K562 (cell line): ENCODE data around the gene ZNF81. TPM values are rescaled to one million over a fixed set of nuclear protein-coding genes. Genes with fewer than 3 reads are reported as not detected.

Experiments used
- CGGBP1 ChIP-seq: fragments of 250-450 bp; sonication (Bioruptor Pico); IDR thresholded peaks from 2 replicates; pipeline ENCODE4 v1.9.0; 2021; ENCODE audit warnings: mild to moderate bottlenecking
- CHD1 ChIP-seq: fragments of 200-600 bp; sonication (generic); IDR thresholded peaks from one replicate; pipeline ENCODE4 v1.6.1; 2012; ENCODE audit warnings: mild to moderate bottlenecking, moderate library complexity, low read length, inconsistent platforms
- ELF2 ChIP-seq: fragments of 250-450 bp; sonication (Bioruptor Pico); IDR thresholded peaks from 2 replicates; pipeline ENCODE4 v1.5.0; 2021; ENCODE audit warnings: mild to moderate bottlenecking
- GTF2E2 ChIP-seq: fragments of 200-800 bp; sonication (Bioruptor generic); IDR thresholded peaks from 2 replicates; pipeline ENCODE4 v1.6.1; 2016; ENCODE audit warnings: missing genetic modification characterization, missing compliant biosample characterization
- KDM2B ChIP-seq: fragments of 250-450 bp; sonication (Bioruptor Pico); IDR thresholded peaks from 2 replicates; pipeline ENCODE4 v1.8.0; 2021; ENCODE audit warnings: mild to moderate bottlenecking, moderate library complexity
- NFATC3 ChIP-seq: fragments of 450-650 bp; IDR thresholded peaks from 2 replicates; pipeline ENCODE4 v1.6.1; 2017; ENCODE audit warnings: mild to moderate bottlenecking
- PTRF ChIP-seq: fragments of 450-650 bp; IDR thresholded peaks from 2 replicates; pipeline ENCODE4 v1.6.1; 2016; ENCODE audit warnings: mild to moderate bottlenecking, missing genetic modification characterization, missing compliant biosample characterization
- RBM17 ChIP-seq: fragments of 200-400 bp; formaldehyde crosslinking; IDR thresholded peaks from 2 replicates; pipeline ENCODE4 v1.6.1; 2017; ENCODE audit warnings: low read depth, mild to moderate bottlenecking, low read length, borderline replicate concordance
- SREBF1 ChIP-seq: fragments of 150-350 bp; IDR thresholded peaks from 2 replicates; pipeline ENCODE4 v1.6.1; 2014; ENCODE audit warnings: antibody characterized with exemption, low read depth, low read length, borderline replicate concordance
- USF1 ChIP-seq: sonication (generic); formaldehyde crosslinking; IDR thresholded peaks from 2 replicates; pipeline ENCODE4 v1.9.0; 2022; ENCODE audit warnings: mild to moderate bottlenecking, missing genetic modification reagents
- ZBTB1 ChIP-seq: sonication (generic); formaldehyde crosslinking; IDR thresholded peaks from 2 replicates; pipeline ENCODE4 v1.8.1; 2023; ENCODE audit warnings: missing genetic modification reagents, low read depth, mild to moderate bottlenecking, borderline replicate concordance
- ZBTB43 ChIP-seq: sonication (generic); formaldehyde crosslinking; IDR thresholded peaks from 2 replicates; pipeline ENCODE4 v1.8.0; 2023; ENCODE audit warnings: mild to moderate bottlenecking, missing genetic modification reagents
- ZBTB49 ChIP-seq: sonication (generic); formaldehyde crosslinking; IDR thresholded peaks from 2 replicates; pipeline ENCODE4 v1.8.0; 2022; ENCODE audit warnings: missing genetic modification reagents, mild to moderate bottlenecking, borderline replicate concordance
- ZBTB9 ChIP-seq: fragments of 450-650 bp; formaldehyde crosslinking; IDR thresholded peaks from 2 replicates; pipeline ENCODE4 v1.4.0; 2020; ENCODE audit warnings: mild to moderate bottlenecking, moderate library complexity
- ZC3H11A ChIP-seq: IDR thresholded peaks from 2 replicates; pipeline ENCODE4 v1.6.1; 2012; ENCODE audit warnings: low read depth, low read length, improper control_type of control experiment
- ZNF121 ChIP-seq: sonication (generic); formaldehyde crosslinking; conservative IDR thresholded peaks from 2 replicates; pipeline ENCODE4 v1.8.0; 2022; ENCODE audit warnings: missing genetic modification reagents
- ZNF354B ChIP-seq: fragments of 250-450 bp; sonication (Bioruptor Pico); IDR thresholded peaks from 2 replicates; pipeline ENCODE4 v1.4.0; 2020
- ZNF699 ChIP-seq: fragments of 250-450 bp; sonication (Bioruptor Pico); IDR thresholded peaks from 2 replicates; pipeline ENCODE4 v1.8.0; 2021; ENCODE audit warnings: mild to moderate bottlenecking, moderate library complexity; ENCODE audit not compliant: insufficient replicate concordance
- ZNF76 ChIP-seq: fragments of 250-450 bp; sonication (Bioruptor Pico); IDR thresholded peaks from 2 replicates; pipeline ENCODE4 v1.4.0; 2020; ENCODE audit warnings: mild to moderate bottlenecking, moderate library complexity, borderline replicate concordance
- ZNF764 ChIP-seq: fragments of 250-450 bp; sonication (Bioruptor Pico); IDR thresholded peaks from 2 replicates; pipeline ENCODE4 v1.4.0; 2020; ENCODE audit warnings: low read depth, mild to moderate bottlenecking, moderate library complexity
- ZNF766 ChIP-seq: fragments of 200-800 bp; sonication (Bioruptor generic); conservative IDR thresholded peaks from 2 replicates; pipeline ENCODE4 v1.6.1; 2016; ENCODE audit warnings: missing genetic modification characterization, missing compliant biosample characterization
- ZNF780A ChIP-seq: fragments of 250-450 bp; sonication (Bioruptor Pico); IDR thresholded peaks from 2 replicates; pipeline ENCODE4 v1.5.0; 2021; ENCODE audit warnings: mild to moderate bottlenecking
- polyA plus RNA-seq, 8 experiments: library from polyadenylated mRNA; depleted of rRNA in 4 of 8; stranded (reverse) in 5 of 8; unstranded in 3 of 8; fragments of >200 nt; fragmentation: Nextera tagmentation in 2 of 8; fragmentation: Illumina TruSeq in 1 of 8; extraction: Ambion mirVana in 2 of 8; extraction: Trizol in 1 of 8; gene quantifications; 2 replicates each; pipeline versions ENCODE4 v1.2.1 to v1.2.3, GENCODE V29; 2011 to 2014; ENCODE audit warnings: inconsistent platforms in 1 of 8, missing spikeins in 1 of 8
- total RNA-seq, 7 experiments: library from RNA; depleted of rRNA in 6 of 7; stranded (reverse); fragments of >200 nt in 6 of 7; fragmentation: Illumina TruSeq in 2 of 7; extraction: Trizol in 2 of 7; gene quantifications; 2 replicates each; pipeline versions ENCODE4 v1.2.1 to v1.2.3, GENCODE V29; 2011 to 2021; ENCODE audit warnings: low replicate concordance in 1 of 7
- TF ChIP-seq, protein P1 (sequence below): sonication (generic); formaldehyde crosslinking; IDR thresholded peaks from 2 replicates; pipeline ENCODE4 v1.8.1; 2022; ENCODE audit warnings: missing genetic modification reagents

The ZNF81 gene
- total and polyA plus RNA-seq, 9 of the 15 experiments (the other 6 are each of a cell fraction or from before 2014, with no cell fraction given): 2.4 to 9.6 (median 4.9) TPM

GRCh38 chrX:47817421-47817820, 19.3 kb upstream of the ZNF81 start (continued):
- TF ChIP-seq ZNF699 (CRISPR knock-in tag) (no peak), ZC3H11A (no peak), ZNF780A (no peak), USF1 (no peak), ZNF76 (CRISPR knock-in tag) (no peak), KDM2B (CRISPR knock-in tag) (no peak), ZNF354B (CRISPR knock-in tag) (no peak), ZBTB9 (CRISPR knock-in tag) (no peak), ZNF121 (CRISPR knock-in tag) (no peak), ZBTB49 (CRISPR knock-in tag) (no peak), CHD1 (no peak), GTF2E2 (tag) (no peak), ZNF764 (CRISPR knock-in tag) (no peak), PTRF (tag) (no peak), ELF2 (CRISPR knock-in tag) (no peak), CGGBP1 (CRISPR knock-in tag) (no peak), ZBTB43 (CRISPR knock-in tag) (no peak), ZNF766 (CRISPR knock-in tag) (peak; percentile 89), NFATC3 (no peak), ZBTB1 (CRISPR knock-in tag) (no peak), RBM17 (no peak), SREBF1 (no peak)
- TF ChIP-seq, protein P1, sequence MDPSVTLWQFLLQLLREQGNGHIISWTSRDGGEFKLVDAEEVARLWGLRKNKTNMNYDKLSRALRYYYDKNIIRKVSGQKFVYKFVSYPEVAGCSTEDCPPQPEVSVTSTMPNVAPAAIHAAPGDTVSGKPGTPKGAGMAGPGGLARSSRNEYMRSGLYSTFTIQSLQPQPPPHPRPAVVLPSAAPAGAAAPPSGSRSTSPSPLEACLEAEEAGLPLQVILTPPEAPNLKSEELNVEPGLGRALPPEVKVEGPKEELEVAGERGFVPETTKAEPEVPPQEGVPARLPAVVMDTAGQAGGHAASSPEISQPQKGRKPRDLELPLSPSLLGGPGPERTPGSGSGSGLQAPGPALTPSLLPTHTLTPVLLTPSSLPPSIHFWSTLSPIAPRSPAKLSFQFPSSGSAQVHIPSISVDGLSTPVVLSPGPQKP (CRISPR knock-in tag): no peak
